Lower leg skin (tissue), 4 donors: ENCODE data around the gene B3GNT5. TPM values are rescaled to one million over a fixed set of nuclear protein-coding genes. Genes with fewer than 3 reads are reported as not detected.

ENCODE experiments used
- DNase-seq, 2 donors: peaks; one replicate each; pipeline ENCODE4 v3.0.0-alpha.2; 2019; ENCODE audit warnings: low spot score in 2 of 2
- H3K4me3 ChIP-seq: fragments of 200-600 bp; sonication (generic); 2 replicates; pipeline ENCODE4 v1.5.1; 2017; ENCODE audit warnings: mild to moderate bottlenecking, low read depth; ENCODE audit not compliant: poor library complexity, severe bottlenecking
- CTCF ChIP-seq, 3 donors: fragments of 450-650 bp; IDR thresholded peaks; one replicate each; pipeline ENCODE4 v1.5.1; 2016; ENCODE audit warnings: antibody characterized with exemption in 3 of 3, mild to moderate bottlenecking in 3 of 3, moderate library complexity in 2 of 3
- POLR2A ChIP-seq, 2 donors: fragments of 450-650 bp; IDR thresholded peaks; one replicate each; pipeline ENCODE4 v1.6.1; 2016 to 2017; ENCODE audit warnings: antibody characterized with exemption in 2 of 2, mild to moderate bottlenecking in 1 of 2, moderate library complexity in 1 of 2
- WGBS, 2 donors: methylation state at CpG; one replicate each; pipeline ENCODE4 v1.1.5; 2018; 5-methylcytosine and 5-hydroxymethylcytosine counted together
- intact Hi-C: fragments of 100-400 bp; cut with DNase I; formaldehyde crosslinking; loops from one replicate; pipeline ENCODE4 v1.15.0; 2023; ENCODE audit warnings: low total_unique reads
- total RNA-seq, 4 donors: library from RNA; depleted of rRNA; stranded (reverse); fragments of >200 nt; gene quantifications; one replicate each; pipeline ENCODE4 v1.1.0, GENCODE V29; 2016

Gene B3GNT5
- total RNA-seq, 4 donors from 2014 or later, result 10.2 to 18.0 (median 13.1) TPM

- WGBS, 2 donors, result 43 to 67% methylated on average over 5 of the region's 5 CpGs
- intact Hi-C loops, result no loop called here
- no peak overlapping the region for H3K4me3 ChIP-seq
- peak; percentile 62 to 90 for DNase-seq
- TF ChIP-seq CTCF (IDR thresholded peaks at IDR 0.05) (no peak), POLR2A (IDR thresholded peaks at IDR 0.05) (no peak)
Observed at GRCh38 chr3:183298701-183299153, 45.7 kb downstream of the B3GNT5 start.

- TF ChIP-seq CTCF (IDR thresholded peaks at IDR 0.05), result no peak
- no peak for TF ChIP-seq POLR2A (IDR thresholded peaks at IDR 0.05)
- no peak overlapping the region for H3K4me3 ChIP-seq
- no peak for DNase-seq
- intact Hi-C loops, result loop anchor here (10.0 kb wide), 1 partner anchor 75 kb away; no protein-coding TSS in a partner anchor
- WGBS, 2 donors, result 94 to 95% methylated on average over 4 of the region's 4 CpGs
Observed at GRCh38 chr3:183299976-183300375, 46.9 kb downstream of the B3GNT5 start.

- intact Hi-C loops, result loop anchor here (10.0 kb wide), 1 partner anchor 74 kb away; no protein-coding TSS in a partner anchor
- no peak for DNase-seq
- TF ChIP-seq POLR2A (IDR thresholded peaks at IDR 0.05) (no peak), CTCF (IDR thresholded peaks at IDR 0.05) (no peak)
- H3K4me3 ChIP-seq, result no peak overlapping the region
- WGBS, 2 donors, result 87 to 90% methylated on average over 6 of the region's 6 CpGs
Observed at GRCh38 chr3:183300996-183301562, 48.0 kb downstream of the B3GNT5 start.

- no peak for DNase-seq
- no peak for TF ChIP-seq CTCF (IDR thresholded peaks at IDR 0.05)
- TF ChIP-seq POLR2A (IDR thresholded peaks at IDR 0.05), result no peak
- WGBS, 2 donors, result 37 to 47% methylated on average over 8 of the region's 8 CpGs
- H3K4me3 ChIP-seq, result no peak overlapping the region
- intact Hi-C loops, result loop anchor here (10.0 kb wide), 1 partner anchor 73 kb away; no protein-coding TSS in a partner anchor
Observed at GRCh38 chr3:183301937-183302580, 49.0 kb downstream of the B3GNT5 start.

- no peak for DNase-seq
- H3K4me3 ChIP-seq, result no peak overlapping the region
- WGBS, 2 donors, result 72 to 74% methylated on average over 2 of the region's 2 CpGs
- intact Hi-C loops, result loop anchor here (10.0 kb wide), 1 partner anchor 71 kb away; no protein-coding TSS in a partner anchor
- TF ChIP-seq CTCF (IDR thresholded peaks at IDR 0.05) (no peak), POLR2A (IDR thresholded peaks at IDR 0.05) (no peak)
Observed at GRCh38 chr3:183303690-183304089, 50.6 kb downstream of the B3GNT5 start.
